Prostate gland (tissue), 2 donors: ENCODE measurements around the gene CEACAM19. TPM values are rescaled to one million over a fixed set of nuclear protein-coding genes. Genes with fewer than 3 reads are reported as not detected.
A peak's percentile ranks its signal among the peaks of the same experiment; 100 is the strongest.
"Not testable (repeated sequence)": the region's sequence is repeated elsewhere in the genome, so short reads cannot be mapped to it uniquely, and the experiment has no call there.

Experiments used
- DNase-seq: peaks from one replicate; pipeline ENCODE4 v3.0.0-alpha.2; 2019; ENCODE audit warnings: low spot score
- H3K27ac ChIP-seq, 2 donors: fragments of 200-600 bp; sonication (generic); 2 replicates each; pipeline ENCODE4 v1.5.1; 2017 to 2019
- H3K27me3 ChIP-seq: fragments of 200-600 bp; sonication (generic); replicated peaks from 2 replicates; pipeline ENCODE4 v1.5.1; 2019; ENCODE audit not compliant: insufficient read depth
- H3K36me3 ChIP-seq, 2 donors: fragments of 200-600 bp; sonication (generic); 1 replicate in 1 of 2; 2 replicates in 1 of 2; pipeline versions ENCODE4 v1.5.1 to v1.8.1; 2017 to 2019
- H3K4me1 ChIP-seq: fragments of 200-600 bp; sonication (generic); replicated peaks from 2 replicates; pipeline ENCODE4 v1.5.1; 2019
- H3K4me3 ChIP-seq, 2 donors: fragments of 200-600 bp; sonication (generic); 2 replicates each; pipeline ENCODE4 v1.5.1; 2017 to 2019
- H3K9me3 ChIP-seq: fragments of 200-600 bp; sonication (generic); 2 replicates; pipeline ENCODE4 v1.5.1; 2017
- POLR2A ChIP-seq: fragments of 450-650 bp; IDR thresholded peaks from one replicate; pipeline ENCODE4 v1.6.1; 2016; ENCODE audit warnings: antibody characterized with exemption, mild to moderate bottlenecking
- POLR2AphosphoS5 ChIP-seq: sonication (generic); formaldehyde crosslinking; IDR thresholded peaks from one replicate; pipeline ENCODE4 v1.6.1; 2017; ENCODE audit warnings: antibody characterized with exemption
- WGBS: methylation state at CpG from one replicate; pipeline ENCODE4 v1.1.5; 2018; 5-methylcytosine and 5-hydroxymethylcytosine counted together
- intact Hi-C: fragments of 100-400 bp; cut with DNase I; formaldehyde crosslinking; loops from one replicate; pipeline ENCODE4 v1.14.2; 2022
- total RNA-seq, 2 donors: library from RNA; depleted of rRNA; stranded (reverse); fragments of >200 nt; gene quantifications; one replicate each; pipeline ENCODE4 v1.1.0, GENCODE V29; 2016
- TF ChIP-seq, protein P1 (sequence below), 4 experiments: fragments of 200-600 bp in 2 of 4; fragments of 450-650 bp in 2 of 4; sonication (generic) in 2 of 4; IDR thresholded peaks; 1 replicate in 3 of 4; 2 replicates in 1 of 4; pipeline ENCODE4 v1.5.1; 2016 to 2019; ENCODE audit warnings: antibody characterized with exemption in 4 of 4, mild to moderate bottlenecking in 2 of 4, moderate library complexity in 2 of 4

The CEACAM19 gene
- total RNA-seq, 2 donors from 2014 or later = 3.6 to 8.1 TPM

DNA sequence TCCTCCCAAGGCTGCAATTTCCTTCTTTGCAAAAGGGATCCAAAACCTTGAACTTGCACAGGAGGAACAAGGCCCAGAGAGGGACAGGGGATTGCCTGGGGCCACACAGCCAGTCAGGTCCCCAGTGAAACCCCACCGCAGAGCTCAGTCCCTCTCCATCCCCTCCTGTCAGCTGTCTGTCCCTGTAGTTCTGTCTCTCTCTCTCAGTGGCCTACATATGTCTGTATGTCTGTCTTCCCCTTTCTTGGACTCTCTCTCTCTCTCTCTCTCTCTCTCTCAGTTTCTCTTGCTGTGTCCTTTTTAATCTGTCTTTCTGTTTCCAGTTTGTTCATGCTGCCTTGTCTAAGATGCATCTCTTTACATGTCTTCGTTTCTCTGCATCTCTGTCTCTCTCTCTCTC, 11.5 kb downstream of the CEACAM19 start:
- TF ChIP-seq, protein P1, sequence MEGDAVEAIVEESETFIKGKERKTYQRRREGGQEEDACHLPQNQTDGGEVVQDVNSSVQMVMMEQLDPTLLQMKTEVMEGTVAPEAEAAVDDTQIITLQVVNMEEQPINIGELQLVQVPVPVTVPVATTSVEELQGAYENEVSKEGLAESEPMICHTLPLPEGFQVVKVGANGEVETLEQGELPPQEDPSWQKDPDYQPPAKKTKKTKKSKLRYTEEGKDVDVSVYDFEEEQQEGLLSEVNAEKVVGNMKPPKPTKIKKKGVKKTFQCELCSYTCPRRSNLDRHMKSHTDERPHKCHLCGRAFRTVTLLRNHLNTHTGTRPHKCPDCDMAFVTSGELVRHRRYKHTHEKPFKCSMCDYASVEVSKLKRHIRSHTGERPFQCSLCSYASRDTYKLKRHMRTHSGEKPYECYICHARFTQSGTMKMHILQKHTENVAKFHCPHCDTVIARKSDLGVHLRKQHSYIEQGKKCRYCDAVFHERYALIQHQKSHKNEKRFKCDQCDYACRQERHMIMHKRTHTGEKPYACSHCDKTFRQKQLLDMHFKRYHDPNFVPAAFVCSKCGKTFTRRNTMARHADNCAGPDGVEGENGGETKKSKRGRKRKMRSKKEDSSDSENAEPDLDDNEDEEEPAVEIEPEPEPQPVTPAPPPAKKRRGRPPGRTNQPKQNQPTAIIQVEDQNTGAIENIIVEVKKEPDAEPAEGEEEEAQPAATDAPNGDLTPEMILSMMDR (IDR thresholded peaks at IDR 0.05) = no peak
- no peak for TF ChIP-seq POLR2A
- Histone ChIP-seq H3K4me1 (no peaks in the 10 kb centered on the region), H3K4me3 (no peak overlapping the region), H3K9me3 (no peaks in the 10 kb centered on the region), H3K36me3 (no peaks in the 10 kb centered on the region), H3K27ac (no peak overlapping the region), H3K27me3 (no peaks in the 10 kb centered on the region)
- intact Hi-C loops = no loop called here
- 88% methylated on average over 2 of the region's 2 CpGs for WGBS
- no peak for DNase-seq

DNA sequence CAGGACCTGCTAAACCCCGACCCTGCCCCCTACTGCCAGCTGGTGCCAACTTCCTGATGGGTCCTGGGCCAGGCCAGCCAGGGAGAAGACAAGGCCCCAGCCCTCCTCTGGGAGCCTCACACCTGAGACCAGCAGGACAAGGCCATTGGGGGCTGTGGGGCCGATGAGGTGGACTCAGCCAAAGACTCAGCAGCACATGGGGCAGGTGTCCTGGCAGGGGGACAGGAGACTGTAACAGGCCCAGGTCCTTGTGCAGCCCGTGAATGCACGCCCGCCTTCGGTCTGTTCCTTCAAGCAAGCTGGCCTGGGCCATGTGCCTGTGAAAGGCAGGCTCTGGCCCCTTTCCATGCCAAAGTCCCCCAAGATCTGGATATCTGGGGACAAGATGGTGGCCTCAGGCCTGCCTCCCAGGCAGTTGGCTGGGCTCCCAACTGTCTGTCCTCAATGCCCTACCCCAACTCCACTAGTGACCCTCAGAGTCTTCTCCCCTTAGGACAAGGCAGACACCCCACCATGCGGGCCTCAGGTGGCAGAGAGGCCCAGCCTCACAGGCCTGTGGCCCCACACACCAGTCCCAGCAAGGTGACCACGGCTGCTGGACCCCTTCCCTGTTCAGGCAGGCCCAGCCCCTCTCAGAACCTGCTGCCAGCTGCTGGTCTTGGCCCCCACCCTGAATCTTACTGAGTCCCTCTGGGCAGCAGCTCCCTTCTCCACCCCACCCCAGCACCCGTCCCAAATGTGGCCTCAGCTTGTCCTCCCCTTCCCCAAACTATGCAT, 12.3 kb downstream of the CEACAM19 start:
- Histone ChIP-seq H3K9me3 (no peaks in the 10 kb centered on the region), H3K27me3 (no peaks in the 10 kb centered on the region), H3K4me3 (no peak overlapping the region), H3K27ac (no peak overlapping the region), H3K4me1 (no peaks in the 10 kb centered on the region), H3K36me3 (no peaks in the 10 kb centered on the region)
- TF ChIP-seq POLR2AphosphoS5 (no peak), POLR2A (no peak)
- TF ChIP-seq, protein P1 (IDR thresholded peaks at IDR 0.05) = no peak
- 76% methylated on average over 8 of the region's 9 CpGs for whole genome bisulfite sequencing
- intact Hi-C loops = no loop called here
- DNase-seq = no peak

DNA sequence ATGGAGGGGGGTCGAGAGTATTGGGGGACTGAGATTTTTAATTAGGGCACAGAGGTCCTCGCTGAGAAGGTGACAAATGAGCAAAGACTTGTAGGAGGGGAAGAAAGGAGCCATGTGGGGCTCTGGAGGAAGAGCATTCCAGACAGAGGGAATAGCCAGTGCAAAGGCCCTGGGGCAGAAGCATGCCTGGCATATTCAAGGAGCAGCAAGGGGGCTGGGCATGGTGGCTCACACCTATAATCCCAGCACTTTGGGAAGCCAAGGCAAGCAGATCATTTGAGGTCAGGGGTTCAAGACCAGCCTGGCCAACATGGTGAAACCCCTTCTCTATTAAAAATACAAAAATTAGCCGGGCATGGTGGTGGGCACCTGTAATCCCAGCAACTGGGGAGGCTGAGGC, 13.1 kb downstream of the CEACAM19 start:
- H3K4me1 ChIP-seq, intact Hi-C loops, H3K27me3 ChIP-seq, H3K27ac ChIP-seq, H3K9me3 ChIP-seq, H3K36me3 ChIP-seq, H3K4me3 ChIP-seq, DNase-seq: not testable (repeated sequence)
- WGBS = 94% methylated on average over 3 of the region's 3 CpGs

DNA sequence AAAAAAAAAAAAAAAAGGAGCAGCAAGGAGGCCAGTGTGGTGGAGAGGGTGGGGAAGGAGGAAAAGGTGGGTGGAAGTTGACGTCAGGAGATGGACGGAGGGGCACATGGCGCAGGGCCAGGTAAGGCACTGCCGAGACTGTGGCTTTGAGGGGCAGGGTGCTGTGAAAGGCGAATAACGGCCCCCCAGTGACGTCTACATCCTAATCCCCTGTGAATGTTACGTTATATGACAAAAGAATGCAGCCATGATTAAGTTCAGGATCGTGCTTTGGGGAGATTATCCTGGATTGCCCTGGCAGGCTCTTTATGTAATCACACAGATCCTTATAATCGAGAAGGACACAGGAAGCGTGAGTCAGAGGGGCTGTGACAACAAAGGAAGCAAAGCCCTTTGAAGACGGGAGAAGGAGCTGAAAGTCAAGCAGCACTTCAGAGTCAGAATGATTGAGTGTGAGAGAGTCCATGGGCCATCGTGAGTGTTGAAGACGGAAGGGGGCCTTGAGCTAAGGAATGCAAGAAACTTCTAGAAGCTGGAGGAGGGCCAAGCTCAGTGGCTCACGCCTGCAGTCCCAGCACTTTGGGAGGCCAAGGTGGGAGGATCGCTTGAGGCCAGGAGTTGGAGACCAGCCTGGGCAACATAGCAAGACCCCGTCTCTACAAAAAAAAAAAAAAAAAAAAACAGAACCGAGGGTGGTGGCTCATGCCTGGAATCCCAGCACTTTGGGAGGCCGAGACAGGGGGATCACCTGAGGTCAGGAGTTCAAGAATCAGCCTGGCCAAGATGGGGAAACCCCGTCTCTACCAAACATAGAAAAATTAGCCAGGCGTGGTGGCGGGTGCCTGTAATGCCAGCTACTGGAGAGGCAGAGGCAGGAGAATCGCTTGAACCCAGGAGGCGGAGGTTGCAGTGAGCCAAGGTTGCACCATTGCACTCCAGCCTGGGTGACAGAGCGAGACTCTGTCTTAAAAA, 13.9 kb downstream of the CEACAM19 start:
- intact Hi-C loops = no loop called here
- no peak for DNase-seq
- Histone ChIP-seq H3K27ac (no peak overlapping the region), H3K4me1 (no peaks in the 10 kb centered on the region), H3K4me3 (no peak overlapping the region), H3K27me3 (no peaks in the 10 kb centered on the region), H3K9me3 (no peaks in the 10 kb centered on the region), H3K36me3 (no peaks in the 10 kb centered on the region)
- WGBS = 55% methylated on average over 25 of the region's 25 CpGs
- TF ChIP-seq POLR2A (no peak), POLR2AphosphoS5 (peak; percentile 27)

DNA sequence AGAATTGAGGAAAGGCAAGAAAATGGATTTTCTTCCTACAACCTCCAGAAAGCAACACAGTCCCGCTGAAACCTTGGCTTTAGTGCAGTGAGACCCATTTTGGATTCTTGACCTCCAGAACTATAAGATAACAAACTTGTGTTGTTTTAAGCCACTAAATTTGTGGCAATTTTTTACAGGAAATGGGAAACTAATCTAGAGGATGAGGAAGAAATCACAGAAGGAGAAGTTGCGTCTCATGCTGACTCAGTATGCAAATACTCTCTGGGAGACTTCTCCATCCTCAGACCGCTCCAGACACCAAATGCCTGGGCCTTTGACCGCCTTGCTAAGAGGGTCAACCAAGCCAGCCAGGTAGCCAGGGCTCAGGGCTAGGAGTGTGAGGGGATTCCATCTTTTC, 14.6 kb downstream of the CEACAM19 start:
- Histone ChIP-seq H3K27ac (no peak overlapping the region), H3K4me3 (no peak overlapping the region), H3K27me3 (no peaks in the 10 kb centered on the region), H3K9me3 (no peaks in the 10 kb centered on the region), H3K4me1 (no peaks in the 10 kb centered on the region), H3K36me3 (no peaks in the 10 kb centered on the region)
- no peak for TF ChIP-seq POLR2A
- intact Hi-C loops = no loop called here
- DNase-seq = no peak
- WGBS = 88% methylated on average over 4 of the region's 4 CpGs

DNA sequence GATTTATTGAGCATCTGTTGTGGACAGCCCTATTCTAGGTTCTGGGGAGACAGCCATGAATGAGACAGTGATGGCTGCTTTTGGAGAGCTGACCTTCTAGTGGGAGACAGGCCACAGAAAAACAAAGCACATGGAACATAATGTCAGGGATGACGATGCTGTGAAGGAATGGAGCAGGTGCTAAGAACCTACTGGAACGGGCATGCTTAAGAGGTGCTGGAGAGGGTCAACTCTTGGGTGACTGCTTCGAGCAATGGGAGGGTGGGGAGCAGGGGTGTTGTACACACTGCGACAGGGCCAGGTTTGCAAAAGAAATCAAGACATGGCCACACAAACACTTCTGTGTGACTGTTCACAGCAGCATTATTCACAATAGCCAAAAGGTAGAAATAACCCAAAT, 15.6 kb downstream of the CEACAM19 start:
- Histone ChIP-seq H3K36me3 (no peaks in the 10 kb centered on the region), H3K9me3 (no peaks in the 10 kb centered on the region), H3K27ac (no peak overlapping the region), H3K27me3 (no peaks in the 10 kb centered on the region), H3K4me3 (no peak overlapping the region), H3K4me1 (no peaks in the 10 kb centered on the region)
- intact Hi-C loops = no loop called here
- no peak for DNase-seq
- TF ChIP-seq POLR2AphosphoS5 (no peak), POLR2A (no peak)
- TF ChIP-seq, protein P1 (IDR thresholded peaks at IDR 0.05) = no peak
- WGBS = 74% methylated on average over 4 of the region's 4 CpGs
